ENCODE results near the gene COL1A2. TPM values are rescaled to one million over a fixed set of nuclear protein-coding genes. Genes with fewer than 3 reads are reported as not detected.

COL1A2 gene
- polyA plus RNA-seq, 4 donors, result 833 to 1,015 (median 940) TPM

- DNase-seq (ENCODE audit: low read depth in 4 of 4, low spot score in 3 of 4), result no peak
These were observed 12.6 kb upstream of the COL1A2 start for GRCh38 chr7:94382132-94382531.

- no peak for DNase-seq (ENCODE audit: low read depth in 4 of 4, low spot score in 3 of 4)
These were observed 11.9 kb upstream of the COL1A2 start for GRCh38 chr7:94382746-94383145.

GRCh38 chr7:94384315-94384714 is 10.4 kb upstream of the COL1A2 start:
- no peak for DNase-seq (ENCODE audit: low read depth in 4 of 4, low spot score in 3 of 4)

- DNase-seq (ENCODE audit: low read depth in 4 of 4, low spot score in 3 of 4), result no peak
These were observed 8.3 kb upstream of the COL1A2 start for GRCh38 chr7:94386416-94386815.

- DNase-seq (ENCODE audit: low read depth in 4 of 4, low spot score in 3 of 4), result no peak
These were observed 6.2 kb upstream of the COL1A2 start for GRCh38 chr7:94388540-94388939.

GRCh38 chr7:94389381-94389780 is 5.3 kb upstream of the COL1A2 start:
- no peak for DNase-seq (ENCODE audit: low read depth in 4 of 4, low spot score in 3 of 4)

GRCh38 chr7:94391726-94392392 is 2.8 kb upstream of the COL1A2 start:
- DNase-seq (ENCODE audit: low read depth in 4 of 4, low spot score in 3 of 4), result no peak

- DNase-seq (ENCODE audit: low read depth in 4 of 4, low spot score in 3 of 4), result no peak
These were observed 2.3 kb upstream of the COL1A2 start for GRCh38 chr7:94392393-94392786.

GRCh38 chr7:94393246-94394108 is 1.2 kb upstream of the COL1A2 start:
- DNase-seq (ENCODE audit: low read depth in 4 of 4, low spot score in 3 of 4), result no peak

- no peak for DNase-seq (ENCODE audit: low read depth in 4 of 4, low spot score in 3 of 4)
These were observed 622 bp upstream of the COL1A2 start for GRCh38 chr7:94394109-94394436.

GRCh38 chr7:94395141-94396036 is 694 bp downstream of the COL1A2 start:
- DNase-seq (ENCODE audit: low read depth in 4 of 4, low spot score in 3 of 4), result peak in 3 of 4 donors; percentile 69 to 83 (median 74)

- no peak for DNase-seq (ENCODE audit: low read depth in 4 of 4, low spot score in 3 of 4)
These were observed 1.3 kb downstream of the COL1A2 start for GRCh38 chr7:94396037-94396431.

- DNase-seq (ENCODE audit: low read depth in 4 of 4, low spot score in 3 of 4), result no peak
These were observed 1.9 kb downstream of the COL1A2 start for GRCh38 chr7:94396596-94396995.

- DNase-seq (ENCODE audit: low read depth in 4 of 4, low spot score in 3 of 4), result no peak
These were observed 3.0 kb downstream of the COL1A2 start for GRCh38 chr7:94397722-94398121.

- no peak for DNase-seq (ENCODE audit: low read depth in 4 of 4, low spot score in 3 of 4)
These were observed 4.1 kb downstream of the COL1A2 start for GRCh38 chr7:94398841-94399240.

GRCh38 chr7:94400022-94400421 is 5.3 kb downstream of the COL1A2 start:
- no peak for DNase-seq (ENCODE audit: low read depth in 4 of 4, low spot score in 3 of 4)

- no peak for DNase-seq (ENCODE audit: low read depth in 4 of 4, low spot score in 3 of 4)
These were observed 6.1 kb downstream of the COL1A2 start for GRCh38 chr7:94400643-94401427.

GRCh38 chr7:94401428-94401814 is 6.7 kb downstream of the COL1A2 start:
- no peak for DNase-seq (ENCODE audit: low read depth in 4 of 4, low spot score in 3 of 4)

GRCh38 chr7:94403546-94403945 is 8.9 kb downstream of the COL1A2 start:
- no peak for DNase-seq (ENCODE audit: low read depth in 4 of 4, low spot score in 3 of 4)

GRCh38 chr7:94405506-94405905 is 10.8 kb downstream of the COL1A2 start:
- DNase-seq (ENCODE audit: low read depth in 4 of 4, low spot score in 3 of 4), result no peak
